ENCODE measurements around the gene GNAS. TPM values are rescaled to one million over a fixed set of nuclear protein-coding genes. Genes with fewer than 3 reads are reported as not detected.
A peak's percentile ranks its signal among the peaks of the same experiment; 100 is the strongest.
"Not testable (repeated sequence)": the region's sequence is repeated elsewhere in the genome, so short reads cannot be mapped to it uniquely, and the experiment has no call there.

The GNAS gene
- total RNA-seq, 1 donor, result 361 TPM

DNA sequence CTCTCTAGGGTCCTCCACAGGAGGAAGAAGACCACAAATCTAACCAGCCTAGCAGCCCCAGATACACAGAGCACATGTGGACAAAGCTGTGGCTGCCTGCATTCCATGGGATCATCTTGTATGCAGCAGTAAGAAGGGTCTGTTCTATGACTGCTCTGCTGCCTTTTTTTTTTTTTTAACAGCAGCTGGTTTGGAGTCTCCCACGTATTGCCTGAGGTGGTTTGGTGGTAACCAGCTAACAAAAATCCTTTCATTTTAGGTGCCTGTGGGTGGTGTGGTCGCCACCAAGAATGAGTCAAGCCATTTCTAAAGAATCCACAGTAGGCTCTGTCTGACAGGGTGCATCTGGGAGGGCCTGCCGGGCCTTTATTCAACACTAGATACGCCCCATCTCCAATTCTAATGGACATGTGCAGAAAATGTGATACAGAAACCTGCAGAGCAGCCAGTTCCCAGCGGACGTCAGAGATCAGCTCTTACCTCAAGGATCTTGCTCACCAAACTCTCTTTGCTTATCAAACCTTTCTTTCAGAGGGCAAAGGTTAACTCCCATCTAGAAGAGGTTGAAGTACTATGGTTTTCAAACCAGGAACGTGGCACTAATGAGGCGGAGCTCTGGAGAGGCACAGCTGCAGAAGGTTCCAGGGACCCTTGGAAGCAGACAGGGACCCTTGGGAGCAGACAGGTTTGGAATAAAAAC, 33.8 kb upstream of the GNAS start:
- TF ChIP-seq, protein P1, sequence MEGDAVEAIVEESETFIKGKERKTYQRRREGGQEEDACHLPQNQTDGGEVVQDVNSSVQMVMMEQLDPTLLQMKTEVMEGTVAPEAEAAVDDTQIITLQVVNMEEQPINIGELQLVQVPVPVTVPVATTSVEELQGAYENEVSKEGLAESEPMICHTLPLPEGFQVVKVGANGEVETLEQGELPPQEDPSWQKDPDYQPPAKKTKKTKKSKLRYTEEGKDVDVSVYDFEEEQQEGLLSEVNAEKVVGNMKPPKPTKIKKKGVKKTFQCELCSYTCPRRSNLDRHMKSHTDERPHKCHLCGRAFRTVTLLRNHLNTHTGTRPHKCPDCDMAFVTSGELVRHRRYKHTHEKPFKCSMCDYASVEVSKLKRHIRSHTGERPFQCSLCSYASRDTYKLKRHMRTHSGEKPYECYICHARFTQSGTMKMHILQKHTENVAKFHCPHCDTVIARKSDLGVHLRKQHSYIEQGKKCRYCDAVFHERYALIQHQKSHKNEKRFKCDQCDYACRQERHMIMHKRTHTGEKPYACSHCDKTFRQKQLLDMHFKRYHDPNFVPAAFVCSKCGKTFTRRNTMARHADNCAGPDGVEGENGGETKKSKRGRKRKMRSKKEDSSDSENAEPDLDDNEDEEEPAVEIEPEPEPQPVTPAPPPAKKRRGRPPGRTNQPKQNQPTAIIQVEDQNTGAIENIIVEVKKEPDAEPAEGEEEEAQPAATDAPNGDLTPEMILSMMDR (IDR thresholded peaks at IDR 0.05; ENCODE audit: insufficient read depth, low read depth, low read length), result no peak
- DNase-seq (ENCODE audit: low read depth), result peak; percentile 56

DNA sequence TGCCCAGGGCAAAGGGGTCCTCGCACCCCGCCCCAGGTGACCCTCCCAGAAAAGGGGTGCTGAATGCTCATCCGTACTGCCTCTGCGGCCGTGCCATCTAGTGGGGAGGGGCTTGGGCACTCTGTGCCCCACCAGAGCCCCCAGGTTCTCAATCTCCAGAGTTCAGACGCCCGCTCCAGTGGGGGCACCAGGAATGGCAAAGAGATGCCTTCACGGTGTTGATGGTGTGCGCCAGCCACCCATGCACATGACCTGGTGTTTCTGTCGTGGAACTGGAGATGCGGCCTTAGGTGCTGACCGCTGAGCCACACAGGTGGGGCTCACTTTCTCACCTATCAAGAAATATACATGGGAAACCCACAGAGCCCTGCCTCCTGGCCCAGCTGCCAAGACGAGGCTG, 32.6 kb upstream of the GNAS start:
- H3K4me3 ChIP-seq (ENCODE audit: low read depth, low read length), result no peak overlapping the region
- TF ChIP-seq, protein P1 (IDR thresholded peaks at IDR 0.05; ENCODE audit: insufficient read depth, low read depth, low read length), result no peak
- DNase-seq (ENCODE audit: low read depth), result no peak

More for the DNA sequence above, 33.8 kb upstream of the GNAS start:
- H3K4me3 ChIP-seq (ENCODE audit: low read depth, low read length), result no peak overlapping the region

DNA sequence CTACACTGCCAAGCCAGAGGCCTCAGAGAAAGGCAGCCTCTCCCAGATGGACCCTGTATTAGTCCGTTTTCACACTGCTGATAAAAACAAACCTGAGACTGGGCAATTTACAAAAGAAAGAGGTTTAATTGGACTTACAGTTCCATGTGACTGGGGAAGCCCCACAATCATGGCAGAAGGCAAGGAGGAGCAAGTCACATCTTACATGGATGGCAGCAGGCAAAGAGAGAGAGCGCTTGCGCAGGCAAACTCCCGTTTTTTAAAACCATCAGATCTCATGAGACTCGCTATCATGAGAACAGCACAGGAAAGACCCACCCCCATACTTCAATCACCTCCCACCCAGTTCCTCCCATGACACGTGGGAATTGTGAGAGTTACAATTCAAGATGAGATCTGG, 32.0 kb upstream of the GNAS start:
- not testable (repeated sequence) for DNase-seq (ENCODE audit: low read depth); H3K4me3 ChIP-seq (ENCODE audit: low read depth, low read length)

DNA sequence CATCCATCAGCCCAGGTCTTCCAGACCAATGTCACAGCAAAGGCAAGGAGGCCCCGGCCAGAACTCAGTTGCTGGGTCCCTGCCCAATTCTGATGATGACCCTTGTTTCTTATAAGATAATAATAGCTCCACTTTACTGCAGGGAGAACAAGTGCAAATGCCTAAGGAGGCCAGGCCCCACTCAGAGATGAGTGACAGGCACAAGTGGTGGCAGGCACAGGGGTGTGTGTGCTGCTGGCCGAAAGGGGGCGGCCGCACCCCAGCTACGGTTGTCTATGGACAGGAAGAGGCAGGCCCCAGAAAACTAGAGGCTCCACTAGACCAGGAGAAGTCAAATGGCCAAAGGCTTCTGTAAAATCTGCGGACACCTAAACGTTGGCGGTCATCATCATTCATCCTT, 30.4 kb upstream of the GNAS start:
- no peak overlapping the region for H3K4me3 ChIP-seq (ENCODE audit: low read depth, low read length)
- DNase-seq (ENCODE audit: low read depth), result no peak
- TF ChIP-seq, protein P1 (IDR thresholded peaks at IDR 0.05; ENCODE audit: insufficient read depth, low read depth, low read length), result no peak

DNA sequence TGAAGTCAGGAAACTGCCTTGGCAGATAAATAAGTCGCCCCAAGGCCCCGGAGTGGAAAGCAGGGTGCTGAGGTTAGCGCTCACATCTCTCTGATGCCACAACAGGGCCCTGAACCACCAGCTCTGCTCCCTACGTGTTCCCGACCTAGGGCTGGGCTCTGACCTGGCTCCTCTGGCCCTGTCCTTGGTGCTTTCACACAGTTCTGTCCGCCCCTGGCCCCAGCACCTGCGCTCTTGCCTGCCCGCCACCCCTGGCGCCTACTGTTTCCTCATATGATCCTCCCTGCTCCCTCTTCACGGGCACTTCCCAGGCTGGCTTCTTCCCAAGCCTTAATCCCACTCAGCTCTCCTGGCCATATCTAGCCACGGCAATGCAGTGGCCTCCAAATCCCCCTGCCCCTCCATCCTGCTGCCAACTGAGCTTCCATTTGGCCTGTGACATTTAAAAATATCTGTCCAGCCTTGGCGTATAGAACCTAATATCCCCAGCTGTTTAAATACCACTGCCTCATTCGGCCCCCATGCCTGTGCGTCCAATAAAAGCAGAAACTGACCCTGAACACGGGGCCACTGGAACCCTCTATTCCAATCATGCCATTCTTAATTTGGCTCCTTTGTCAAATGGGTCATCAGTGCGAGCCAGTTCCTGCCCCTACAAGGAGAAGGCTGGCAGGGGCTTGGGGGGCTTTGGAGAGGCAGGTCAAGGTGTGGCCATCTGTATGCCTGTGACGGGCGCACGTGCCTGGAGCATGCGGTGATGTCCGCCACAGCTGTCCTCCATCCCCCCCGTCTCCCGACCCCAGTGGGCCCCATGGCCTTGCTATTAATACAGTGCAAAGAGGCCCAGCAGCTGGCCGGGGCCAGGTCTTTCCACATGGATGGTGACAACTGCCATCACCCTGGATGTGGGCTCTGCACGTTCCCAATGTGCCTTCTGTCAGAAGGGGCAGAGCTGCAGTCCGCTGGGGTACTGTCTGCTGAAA, 29.5 kb upstream of the GNAS start:
- TF ChIP-seq, protein P1 (IDR thresholded peaks at IDR 0.05; ENCODE audit: insufficient read depth, low read depth, low read length), result no peak
- no peak overlapping the region for H3K4me3 ChIP-seq (ENCODE audit: low read depth, low read length)
- no peak for DNase-seq (ENCODE audit: low read depth)

DNA sequence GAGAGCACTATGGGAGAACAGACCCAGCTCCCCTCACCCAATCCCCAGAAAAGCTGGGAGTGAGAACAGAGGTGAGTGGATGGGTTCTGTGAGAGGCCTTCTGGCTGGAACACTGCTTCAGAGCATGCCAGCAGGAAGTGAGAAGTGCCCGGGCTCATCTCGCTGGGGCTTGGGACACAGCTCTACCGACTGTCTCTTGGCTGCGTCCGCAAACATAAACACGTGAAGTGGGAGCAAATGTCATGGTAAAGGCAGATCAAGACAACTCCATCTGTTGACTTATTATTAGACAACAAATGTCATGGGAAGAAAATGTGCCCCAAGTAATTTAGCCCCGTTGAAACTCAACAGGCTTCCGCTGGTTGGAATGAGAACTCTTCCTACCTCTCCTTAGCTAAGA, 27.7 kb upstream of the GNAS start:
- TF ChIP-seq, protein P1 (IDR thresholded peaks at IDR 0.05; ENCODE audit: insufficient read depth, low read depth, low read length), result no peak
- no peak overlapping the region for H3K4me3 ChIP-seq (ENCODE audit: low read depth, low read length)
- DNase-seq (ENCODE audit: low read depth), result no peak

DNA sequence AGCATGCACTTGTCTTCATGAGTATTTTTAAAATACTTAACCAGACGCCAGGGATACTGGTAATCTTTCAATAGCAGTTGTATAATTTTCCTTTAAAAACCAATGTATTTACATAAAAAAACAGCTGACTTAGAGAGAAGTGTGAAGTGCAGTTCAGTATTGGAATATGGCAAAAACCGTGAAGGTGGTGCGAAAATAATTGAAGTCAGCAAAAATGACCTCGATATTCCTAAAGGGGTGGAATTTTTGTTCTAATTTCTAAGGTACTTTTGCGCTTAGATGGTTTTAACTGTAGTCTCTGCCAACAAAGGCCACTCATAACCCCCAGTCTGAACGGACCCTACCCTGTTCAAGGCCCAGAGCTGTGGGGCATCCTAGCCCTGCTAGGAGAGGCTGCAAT, 27.1 kb upstream of the GNAS start:
- no peak overlapping the region for H3K4me3 ChIP-seq (ENCODE audit: low read depth, low read length)
- DNase-seq (ENCODE audit: low read depth), result no peak
- TF ChIP-seq, protein P1 (IDR thresholded peaks at IDR 0.05; ENCODE audit: insufficient read depth, low read depth, low read length), result no peak
